ENCODE measurements around the gene MIA3.
"Not testable (repeated sequence)": the region's sequence is repeated elsewhere in the genome, so short reads cannot be mapped to it uniquely, and the experiment has no call there.

Gene MIA3

GRCh38 chr1:222618001-222618879, at the start of gene MIA3:
Gene MIA3 (plus strand): TSS chr1:222618097. CDS start chr1:222618111, 14 bp downstream.
- peak; percentile 41 for DNase-seq

- DNase-seq: no peak
Observed at GRCh38 chr1:222570837-222571236, 47.1 kb upstream of the MIA3 start.

GRCh38 chr1:222579316-222579715, 38.6 kb upstream of the MIA3 start:
- no peak for DNase-seq

GRCh38 chr1:222582099-222582774, 35.7 kb upstream of the MIA3 start:
- no peak for DNase-seq

- peak; percentile 25 for DNase-seq
Observed at GRCh38 chr1:222583079-222583478, 34.8 kb upstream of the MIA3 start.

GRCh38 chr1:222586842-222587241, 31.1 kb upstream of the MIA3 start:
- DNase-seq: no peak

GRCh38 chr1:222588135-222588534, 29.8 kb upstream of the MIA3 start:
- no peak for DNase-seq

GRCh38 chr1:222589462-222590302, 28.2 kb upstream of the MIA3 start, which contains the start of gene TAF1A:
Gene TAF1A (minus strand): TSS chr1:222589933.
- DNase-seq: peak; percentile 84

- no peak for DNase-seq
Observed at GRCh38 chr1:222592171-222592570, 25.7 kb upstream of the MIA3 start.

- no peak for DNase-seq
Observed at GRCh38 chr1:222594789-222595188, 23.1 kb upstream of the MIA3 start.

GRCh38 chr1:222596696-222597095, 21.2 kb upstream of the MIA3 start:
- DNase-seq: no peak

GRCh38 chr1:222600281-222600680, 17.6 kb upstream of the MIA3 start:
- no peak for DNase-seq

- DNase-seq: no peak
Observed at GRCh38 chr1:222601257-222601656, 16.6 kb upstream of the MIA3 start.

GRCh38 chr1:222606757-222607156, 11.1 kb upstream of the MIA3 start:
- DNase-seq: no peak

- not testable (repeated sequence) for DNase-seq
Observed at GRCh38 chr1:222609111-222609510, 8.8 kb upstream of the MIA3 start.

- DNase-seq: no peak
Observed at GRCh38 chr1:222610728-222611127, 7.2 kb upstream of the MIA3 start.

- DNase-seq: no peak
Observed at GRCh38 chr1:222613627-222614026, 4.3 kb upstream of the MIA3 start.

GRCh38 chr1:222616525-222616924, 1.4 kb upstream of the MIA3 start:
- no peak for DNase-seq

GRCh38 chr1:222617367-222617951, 438 bp upstream of the MIA3 start:
- DNase-seq: peak; percentile 98

GRCh38 chr1:222618880-222619596, 1.1 kb downstream of the MIA3 start:
- no peak for DNase-seq

- DNase-seq: no peak
Observed at GRCh38 chr1:222620566-222620965, 2.7 kb downstream of the MIA3 start.

- no peak for DNase-seq
Observed at GRCh38 chr1:222622765-222623164, 4.9 kb downstream of the MIA3 start.

Data from CD4-positive, alpha-beta T cell treated with Interleukin-15 for 1 hour (primary cell).